HUES6 (cell line): ENCODE measurements around the gene BOC.

ENCODE experiments used
- H3K27ac ChIP-seq: 2 replicates; pipeline ENCODE4 v1.7.0; 2013; ENCODE audit warnings: low read depth, mild to moderate bottlenecking, low read length, inconsistent platforms
- H3K27me3 ChIP-seq: 2 replicates; pipeline ENCODE4 v1.6.1; 2013; ENCODE audit warnings: low read length; ENCODE audit not compliant: control insufficient read depth, insufficient read depth
- H3K36me3 ChIP-seq: 2 replicates; pipeline ENCODE4 v1.6.1; 2013; ENCODE audit warnings: low read length; ENCODE audit not compliant: control insufficient read depth, insufficient read depth
- H3K4me1 ChIP-seq: 2 replicates; pipeline ENCODE4 v1.6.1; 2013; ENCODE audit warnings: low read length; ENCODE audit not compliant: control insufficient read depth, insufficient read depth
- H3K4me3 ChIP-seq: 2 replicates; pipeline ENCODE4 v1.5.1; 2013; ENCODE audit warnings: low read depth, low read length
- H3K9ac ChIP-seq: one replicate; pipeline ENCODE4 v1.6.1; 2013; ENCODE audit warnings: mild to moderate bottlenecking, low read length
- H3K9me3 ChIP-seq: 2 replicates; pipeline ENCODE4 v1.6.1; 2013; ENCODE audit warnings: low read depth, low read length; ENCODE audit not compliant: control insufficient read depth, insufficient read depth

Gene BOC

GRCh38 chr3:113193719-113194118 lies 17.6 kb upstream of the BOC start:
- H3K9me3 ChIP-seq, result peaks cover 7% of the 10 kb centered on the region; the same call in 1 of the 2 replicates
- peaks cover 15% of the 10 kb centered on the region for H3K4me1 ChIP-seq
- H3K27me3 ChIP-seq, result no peaks in the 10 kb centered on the region
- no peak overlapping the region for H3K4me3 ChIP-seq
- H3K36me3 ChIP-seq, result no peaks in the 10 kb centered on the region
- H3K27ac ChIP-seq, result no peak overlapping the region
- H3K9ac ChIP-seq, result no peak overlapping the region

- Histone ChIP-seq H3K9me3 (peaks cover 3% of the 10 kb centered on the region; the same call in 1 of the 2 replicates), H3K9ac (no peak overlapping the region), H3K4me1 (peaks cover 15% of the 10 kb centered on the region), H3K27ac (no peak overlapping the region), H3K36me3 (no peaks in the 10 kb centered on the region), H3K27me3 (no peaks in the 10 kb centered on the region), H3K4me3 (no peak overlapping the region)
These were observed 16.4 kb upstream of the BOC start for GRCh38 chr3:113194823-113195401.

- no peaks in the 10 kb centered on the region for H3K36me3 ChIP-seq
- no peak overlapping the region for H3K27ac ChIP-seq
- no peak overlapping the region for H3K4me3 ChIP-seq
- H3K9me3 ChIP-seq, result no peaks in the 10 kb centered on the region
- no peak overlapping the region for H3K9ac ChIP-seq
- H3K4me1 ChIP-seq, result no peaks in the 10 kb centered on the region
- no peaks in the 10 kb centered on the region for H3K27me3 ChIP-seq
These were observed 11.0 kb upstream of the BOC start for GRCh38 chr3:113200351-113200750.

- no peaks in the 10 kb centered on the region for H3K4me1 ChIP-seq
- no peak overlapping the region for H3K27ac ChIP-seq
- H3K9ac ChIP-seq, result no peak overlapping the region
- no peaks in the 10 kb centered on the region for H3K36me3 ChIP-seq
- no peak overlapping the region for H3K4me3 ChIP-seq
- H3K9me3 ChIP-seq, result no peaks in the 10 kb centered on the region
- no peaks in the 10 kb centered on the region for H3K27me3 ChIP-seq
These were observed 10.4 kb upstream of the BOC start for GRCh38 chr3:113200946-113201345.

- Histone ChIP-seq H3K4me1 (no peaks in the 10 kb centered on the region), H3K36me3 (no peaks in the 10 kb centered on the region), H3K9me3 (no peaks in the 10 kb centered on the region), H3K9ac (no peak overlapping the region), H3K4me3 (no peak overlapping the region), H3K27me3 (no peaks in the 10 kb centered on the region), H3K27ac (no peak overlapping the region)
These were observed 7.0 kb upstream of the BOC start for GRCh38 chr3:113204371-113204770.

- H3K27ac ChIP-seq, result no peak overlapping the region
- H3K9ac ChIP-seq, result no peak overlapping the region
- peaks cover 5% of the 10 kb centered on the region for H3K4me1 ChIP-seq
- no peaks in the 10 kb centered on the region for H3K27me3 ChIP-seq
- no peaks in the 10 kb centered on the region for H3K36me3 ChIP-seq
- no peaks in the 10 kb centered on the region for H3K9me3 ChIP-seq
- no peak overlapping the region for H3K4me3 ChIP-seq
These were observed 5.9 kb upstream of the BOC start for GRCh38 chr3:113205481-113205880.

- H3K27ac ChIP-seq, result no peak overlapping the region; the same call in 1 of the 2 replicates
These were observed 590 bp upstream of the BOC start for GRCh38 chr3:113210604-113211329.

GRCh38 chr3:113212150-113212843 lies 940 bp downstream of the BOC start:
- peak overlapping the region; percentile 89 for H3K9ac ChIP-seq
- no peaks in the 10 kb centered on the region for H3K9me3 ChIP-seq
- peak overlapping the region; percentile 96 for H3K4me3 ChIP-seq
- H3K27ac ChIP-seq, result no peak overlapping the region; the same call in 1 of the 2 replicates
- peaks cover 36% of the 10 kb centered on the region for H3K27me3 ChIP-seq
- H3K36me3 ChIP-seq, result no peaks in the 10 kb centered on the region
- H3K4me1 ChIP-seq, result peaks cover 20% of the 10 kb centered on the region

More at GRCh38 chr3:113210604-113211329, 590 bp upstream of the BOC start:
- H3K9ac ChIP-seq, result peak overlapping the region; percentile 89
- no peaks in the 10 kb centered on the region for H3K9me3 ChIP-seq
- H3K4me3 ChIP-seq, result peak overlapping the region; percentile 96
- peaks cover 36% of the 10 kb centered on the region for H3K27me3 ChIP-seq
- H3K36me3 ChIP-seq, result no peaks in the 10 kb centered on the region
- H3K4me1 ChIP-seq, result peaks cover 20% of the 10 kb centered on the region

- no peaks in the 10 kb centered on the region for H3K9me3 ChIP-seq
- H3K27ac ChIP-seq, result no peak overlapping the region
- peak overlapping the region; percentile 96 for H3K4me3 ChIP-seq
- peaks cover 20% of the 10 kb centered on the region for H3K4me1 ChIP-seq
- no peaks in the 10 kb centered on the region for H3K36me3 ChIP-seq
- peaks cover 36% of the 10 kb centered on the region for H3K27me3 ChIP-seq
- peak overlapping the region; percentile 89 for H3K9ac ChIP-seq
These were observed 1.6 kb downstream of the BOC start for GRCh38 chr3:113212844-113213375.

GRCh38 chr3:113213896-113214587 lies 2.7 kb downstream of the BOC start:
- Histone ChIP-seq H3K4me3 (peak overlapping the region; percentile 96; the same call in 1 of the 2 replicates), H3K9me3 (no peaks in the 10 kb centered on the region), H3K4me1 (peaks cover 20% of the 10 kb centered on the region), H3K36me3 (no peaks in the 10 kb centered on the region), H3K27ac (no peak overlapping the region), H3K9ac (no peak overlapping the region), H3K27me3 (peaks cover 36% of the 10 kb centered on the region)
